Parathyroid adenoma (tissue), 2 donors: ENCODE data around the gene CWC27.

Experiments
- H2AFZ ChIP-seq: fragments of 300-600 bp; sonication (generic); one replicate; pipeline ENCODE4 v1.7.0; 2017; ENCODE audit warnings: antibody characterized with exemption, mild to moderate bottlenecking
- H3K27ac ChIP-seq: fragments of 300-600 bp; sonication (generic); one replicate; pipeline ENCODE4 v1.7.0; 2017
- H3K27me3 ChIP-seq: fragments of 300-600 bp; sonication (generic); one replicate; pipeline ENCODE4 v1.7.0; 2017; ENCODE audit warnings: low read length; ENCODE audit not compliant: control insufficient read depth, insufficient read depth
- H3K36me3 ChIP-seq: fragments of 300-600 bp; sonication (generic); one replicate; pipeline ENCODE4 v1.7.0; 2017; ENCODE audit warnings: low read length; ENCODE audit not compliant: control insufficient read depth, insufficient read depth
- H3K4me1 ChIP-seq: fragments of 300-600 bp; sonication (generic); one replicate; pipeline ENCODE4 v1.7.0; 2017; ENCODE audit warnings: control low read depth
- H3K4me2 ChIP-seq: fragments of 300-600 bp; sonication (generic); one replicate; pipeline ENCODE4 v1.7.0; 2017; ENCODE audit warnings: low read length
- H3K4me3 ChIP-seq: fragments of 300-600 bp; sonication (generic); one replicate; pipeline ENCODE4 v1.7.0; 2017; ENCODE audit warnings: low read depth, low read length
- H3K79me2 ChIP-seq: fragments of 300-600 bp; sonication (generic); one replicate; pipeline ENCODE4 v1.7.0; 2017; ENCODE audit warnings: control low read depth
- H3K9ac ChIP-seq: fragments of 300-600 bp; sonication (generic); one replicate; pipeline ENCODE4 v1.7.0; 2017; ENCODE audit warnings: mild to moderate bottlenecking
- H3K9me3 ChIP-seq: fragments of 300-600 bp; sonication (generic); one replicate; pipeline ENCODE4 v1.7.0; 2017; ENCODE audit warnings: low read length; ENCODE audit not compliant: control insufficient read depth
- TF ChIP-seq, protein P1 (sequence below): fragments of 300-600 bp; sonication (generic); IDR thresholded peaks from one replicate; pipeline ENCODE4 v1.7.0; 2017; ENCODE audit warnings: antibody characterized with exemption, mild to moderate bottlenecking
- donor health status: primary hyperparathyroidism.

The CWC27 gene

GRCh38 chr5:65061250-65061973, 292.7 kb downstream of the CWC27 start:
- no peak overlapping the region for H3K27ac ChIP-seq
- H3K4me3 ChIP-seq: no peak overlapping the region
- H3K4me2 ChIP-seq: no peak overlapping the region
- TF ChIP-seq, protein P1, sequence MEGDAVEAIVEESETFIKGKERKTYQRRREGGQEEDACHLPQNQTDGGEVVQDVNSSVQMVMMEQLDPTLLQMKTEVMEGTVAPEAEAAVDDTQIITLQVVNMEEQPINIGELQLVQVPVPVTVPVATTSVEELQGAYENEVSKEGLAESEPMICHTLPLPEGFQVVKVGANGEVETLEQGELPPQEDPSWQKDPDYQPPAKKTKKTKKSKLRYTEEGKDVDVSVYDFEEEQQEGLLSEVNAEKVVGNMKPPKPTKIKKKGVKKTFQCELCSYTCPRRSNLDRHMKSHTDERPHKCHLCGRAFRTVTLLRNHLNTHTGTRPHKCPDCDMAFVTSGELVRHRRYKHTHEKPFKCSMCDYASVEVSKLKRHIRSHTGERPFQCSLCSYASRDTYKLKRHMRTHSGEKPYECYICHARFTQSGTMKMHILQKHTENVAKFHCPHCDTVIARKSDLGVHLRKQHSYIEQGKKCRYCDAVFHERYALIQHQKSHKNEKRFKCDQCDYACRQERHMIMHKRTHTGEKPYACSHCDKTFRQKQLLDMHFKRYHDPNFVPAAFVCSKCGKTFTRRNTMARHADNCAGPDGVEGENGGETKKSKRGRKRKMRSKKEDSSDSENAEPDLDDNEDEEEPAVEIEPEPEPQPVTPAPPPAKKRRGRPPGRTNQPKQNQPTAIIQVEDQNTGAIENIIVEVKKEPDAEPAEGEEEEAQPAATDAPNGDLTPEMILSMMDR: no peak
- H3K36me3 ChIP-seq: no peaks in the 10 kb centered on the region
- no peaks in the 10 kb centered on the region for H3K9me3 ChIP-seq
- H3K27me3 ChIP-seq: no peaks in the 10 kb centered on the region
- no peak overlapping the region for H2AFZ ChIP-seq
- no peaks in the 10 kb centered on the region for H3K4me1 ChIP-seq
- H3K9ac ChIP-seq: no peak overlapping the region
- no peaks in the 10 kb centered on the region for H3K79me2 ChIP-seq

DNA sequence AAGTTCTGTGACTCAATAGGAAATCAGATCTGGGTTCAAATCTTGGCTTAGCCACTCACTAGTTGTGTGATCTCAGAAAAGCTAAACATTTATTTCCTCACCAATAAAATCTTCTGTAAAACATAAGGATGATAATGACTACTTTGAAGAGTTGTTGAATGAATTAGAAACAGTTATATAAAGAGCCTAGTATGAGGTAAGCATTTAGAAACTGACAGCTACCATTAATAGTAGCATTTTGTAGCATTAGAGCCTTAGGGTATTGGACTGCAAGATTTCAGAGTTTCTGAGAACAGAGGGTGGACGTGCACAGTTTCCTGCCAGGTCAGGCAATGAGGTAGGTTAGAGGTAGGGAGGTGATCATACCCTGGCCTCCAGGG, 293.2 kb downstream of the CWC27 start:
- no peak overlapping the region for H3K27ac ChIP-seq
- no peaks in the 10 kb centered on the region for H3K9me3 ChIP-seq
- TF ChIP-seq, protein P1: no peak
- H3K79me2 ChIP-seq: no peaks in the 10 kb centered on the region
- H2AFZ ChIP-seq: no peak overlapping the region
- no peak overlapping the region for H3K9ac ChIP-seq
- no peaks in the 10 kb centered on the region for H3K4me1 ChIP-seq
- no peaks in the 10 kb centered on the region for H3K27me3 ChIP-seq
- no peak overlapping the region for H3K4me2 ChIP-seq
- H3K4me3 ChIP-seq: no peak overlapping the region
- H3K36me3 ChIP-seq: no peaks in the 10 kb centered on the region

- Histone ChIP-seq H3K27me3 (no peaks in the 10 kb centered on the region), H3K9me3 (no peaks in the 10 kb centered on the region), H3K4me2 (no peak overlapping the region), H3K9ac (no peak overlapping the region), H3K27ac (no peak overlapping the region), H3K4me1 (no peaks in the 10 kb centered on the region), H2AFZ (no peak overlapping the region), H3K79me2 (no peaks in the 10 kb centered on the region), H3K4me3 (no peak overlapping the region), H3K36me3 (no peaks in the 10 kb centered on the region)
- TF ChIP-seq, protein P1: no peak
Measured at GRCh38 chr5:65062469-65063083, 293.8 kb downstream of the CWC27 start.

- H3K4me3 ChIP-seq: no peak overlapping the region
- TF ChIP-seq, protein P1: no peak
- H3K9me3 ChIP-seq: no peaks in the 10 kb centered on the region
- no peaks in the 10 kb centered on the region for H3K27me3 ChIP-seq
- no peaks in the 10 kb centered on the region for H3K79me2 ChIP-seq
- H2AFZ ChIP-seq: no peak overlapping the region
- H3K27ac ChIP-seq: no peak overlapping the region
- no peaks in the 10 kb centered on the region for H3K36me3 ChIP-seq
- no peaks in the 10 kb centered on the region for H3K4me1 ChIP-seq
- H3K9ac ChIP-seq: no peak overlapping the region
- H3K4me2 ChIP-seq: no peak overlapping the region
Measured at GRCh38 chr5:65065001-65065511, 296.3 kb downstream of the CWC27 start.
